Activated T-cell treated with anti-CD3 and anti-CD28 coated beads, Interleukin-2, amount 50 U/mL, for 72 hours (primary cell): ENCODE measurements around the gene PRPF40B. TPM values are rescaled to one million over a fixed set of nuclear protein-coding genes. Genes with fewer than 3 reads are reported as not detected.
"Not testable (repeated sequence)": the region's sequence is repeated elsewhere in the genome, so short reads cannot be mapped to it uniquely, and the experiment has no call there.

Source experiments
- ATAC-seq, 2 donors: fragments of 150-1000 bp; cut with Tn5 transposase; replicated peaks in 1 of 2; 2 replicates each; pipeline ENCODE4 v1.10.0; 2021; ENCODE audit warnings: moderate library complexity in 2 of 2, mild to moderate bottlenecking in 1 of 2
- DNase-seq, 2 donors: peaks; one replicate each; pipeline ENCODE4 v3.0.0; 2021 to 2022; ENCODE audit warnings: mixed read lengths in 1 of 2
- H3K27ac Mint-ChIP-seq: one replicate; pipeline ENCODE4 v1.8.0; 2022; ENCODE audit warnings: mild to moderate bottlenecking, moderate library complexity, mixed read lengths
- H3K27me3 Mint-ChIP-seq: one replicate; pipeline ENCODE4 v1.8.0; 2022; ENCODE audit warnings: low read depth, mixed read lengths
- H3K36me3 Mint-ChIP-seq, 2 donors: one replicate each; pipeline ENCODE4 v1.8.0; 2022; ENCODE audit warnings: mixed read lengths in 2 of 2, mild to moderate bottlenecking in 1 of 2; ENCODE audit not compliant: insufficient read depth in 2 of 2
- H3K4me1 Mint-ChIP-seq: one replicate; pipeline ENCODE4 v1.8.0; 2022; ENCODE audit warnings: low read depth, mixed read lengths
- H3K4me3 Mint-ChIP-seq, 2 donors: one replicate each; pipeline ENCODE4 v1.8.0; 2022; ENCODE audit warnings: mild to moderate bottlenecking in 2 of 2, mixed read lengths in 2 of 2, moderate library complexity in 2 of 2
- H3K9me3 Mint-ChIP-seq, 2 donors: one replicate each; pipeline ENCODE4 v1.8.0; 2022; ENCODE audit warnings: mixed read lengths in 2 of 2
- total RNA-seq, 2 donors: library from RNA; stranded (reverse); gene quantifications; one replicate each; pipeline ENCODE4 v1.2.3, GENCODE V29; 2022

Gene PRPF40B
- total RNA-seq, 2 donors from 2014 or later, result 8.5 to 14.0 TPM

DNA sequence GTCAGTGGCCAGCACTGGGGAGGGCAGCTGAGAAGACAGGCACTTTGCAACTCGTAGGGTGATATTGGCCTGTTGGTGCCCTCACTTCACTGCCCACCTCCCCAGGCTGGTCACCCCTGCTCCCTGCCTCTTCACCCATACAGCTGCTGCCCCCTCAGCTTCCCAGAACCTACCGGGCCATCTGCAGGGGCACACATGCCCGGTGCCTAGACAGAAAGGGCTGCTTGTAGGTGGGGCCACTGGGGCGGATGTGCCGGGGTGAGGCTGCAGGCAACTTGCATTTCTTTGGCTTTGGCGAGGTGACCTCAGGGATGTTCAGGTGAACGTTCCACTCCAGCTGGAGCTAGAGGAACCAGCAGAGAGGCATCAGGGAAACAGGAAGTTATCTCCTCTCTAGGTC is 35.1 kb upstream of the PRPF40B start:
- no peak for DNase-seq
- Mint-ChIP-seq H3K36me3 (peaks cover 2 to 7% of the 10 kb centered on the region in 2 donors), H3K4me3 (no peak overlapping the region), H3K9me3 (no peaks in the 10 kb centered on the region), H3K4me1 (no peaks in the 10 kb centered on the region), H3K27me3 (no peaks in the 10 kb centered on the region), H3K27ac (no peak overlapping the region)
- no peak for ATAC-seq

DNA sequence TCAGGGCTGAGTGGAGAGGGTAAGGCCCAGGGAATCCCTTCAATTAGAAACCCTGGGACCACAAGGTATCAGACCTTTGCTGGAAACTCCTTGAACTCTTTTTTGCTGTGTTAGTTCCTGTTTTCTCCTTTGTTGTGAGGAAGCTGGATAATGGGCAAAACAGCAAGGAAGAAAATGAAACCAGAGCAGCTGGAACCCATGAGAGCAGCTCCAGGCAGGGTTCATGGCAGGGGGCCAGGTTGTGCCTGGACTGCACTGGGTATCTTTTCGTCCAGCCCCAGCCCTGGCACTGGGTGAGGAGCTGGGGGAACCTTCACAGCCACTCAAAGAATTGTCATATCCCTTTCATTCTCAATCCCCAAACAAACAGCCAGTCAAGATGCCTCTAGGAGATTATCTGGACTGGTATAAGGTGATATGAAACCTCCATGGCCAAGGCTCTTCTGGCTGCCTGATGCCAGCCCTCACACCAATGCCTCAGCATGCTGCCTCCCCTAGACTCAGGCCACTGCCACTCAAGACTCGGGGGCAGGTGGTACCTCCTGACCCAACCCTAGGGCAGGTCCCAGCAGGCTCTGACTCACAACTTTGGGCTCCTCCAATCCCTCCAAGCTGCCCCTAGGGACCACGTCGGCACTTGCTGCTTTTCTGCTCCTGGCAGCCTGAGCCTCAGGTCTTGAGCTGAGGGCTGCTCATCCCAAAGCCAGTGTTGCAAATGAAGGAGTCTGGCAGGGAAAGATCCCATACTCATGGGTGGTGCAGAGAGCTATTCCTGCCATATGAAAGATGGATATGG is 34.4 kb upstream of the PRPF40B start:
- Mint-ChIP-seq H3K27me3 (no peaks in the 10 kb centered on the region), H3K4me1 (no peaks in the 10 kb centered on the region), H3K36me3 (peaks cover 2 to 7% of the 10 kb centered on the region in 2 donors), H3K27ac (no peak overlapping the region), H3K4me3 (no peak overlapping the region), H3K9me3 (no peaks in the 10 kb centered on the region)
- ATAC-seq (no peak), DNase-seq (no peak)

DNA sequence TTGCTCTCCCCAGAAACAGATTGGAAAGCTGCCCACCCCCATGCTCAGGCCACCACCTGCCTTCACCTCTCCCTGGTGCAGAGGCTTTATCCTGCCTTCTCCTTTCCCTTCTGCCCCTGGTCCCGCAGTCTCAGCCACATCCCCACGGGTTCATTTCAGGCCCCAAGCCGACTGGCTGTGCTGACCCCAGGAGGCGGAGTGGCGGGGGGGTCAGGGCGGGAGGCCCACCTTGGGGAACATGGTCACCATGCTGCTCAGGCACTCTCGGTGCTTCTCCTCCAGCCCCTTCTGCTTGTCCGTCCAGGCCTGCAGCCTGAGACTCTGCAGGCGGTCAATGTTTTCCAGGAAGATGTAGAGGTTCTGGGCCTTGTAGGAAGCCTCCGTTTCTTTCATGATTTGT is 24.8 kb upstream of the PRPF40B start:
- DNase-seq (no peak), ATAC-seq (no peak)
- Mint-ChIP-seq H3K4me1 (no peaks in the 10 kb centered on the region), H3K27ac (no peak overlapping the region), H3K9me3 (no peaks in the 10 kb centered on the region), H3K27me3 (no peaks in the 10 kb centered on the region), H3K36me3 (no peaks in the 10 kb centered on the region), H3K4me3 (no peak overlapping the region)

DNA sequence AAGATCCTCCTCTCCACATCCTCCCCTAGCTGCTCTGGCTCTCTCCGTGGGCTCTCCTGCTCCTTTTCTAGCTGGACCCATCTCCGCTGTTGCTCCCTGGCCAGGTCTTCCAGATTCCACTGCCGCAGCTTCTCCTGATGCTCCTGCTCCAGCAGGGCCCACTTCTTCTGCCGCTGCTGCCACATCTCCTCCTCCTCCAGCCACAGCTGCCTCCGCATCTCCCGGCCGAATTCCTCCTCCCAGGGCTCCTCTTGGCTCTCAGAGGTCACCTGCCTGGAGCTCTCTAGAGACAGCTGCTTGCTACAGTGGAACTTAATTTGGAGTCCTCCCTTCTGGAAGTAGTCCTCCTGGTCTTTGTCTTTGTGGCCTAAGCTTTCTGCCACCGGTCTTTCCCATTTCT is 23.4 kb upstream of the PRPF40B start:
- Mint-ChIP-seq H3K27me3 (no peaks in the 10 kb centered on the region), H3K4me1 (peaks cover 2% of the 10 kb centered on the region), H3K9me3 (no peaks in the 10 kb centered on the region), H3K36me3 (no peaks in the 10 kb centered on the region), H3K4me3 (no peak overlapping the region), H3K27ac (peak overlapping the region; percentile 25)
- no peak for ATAC-seq
- DNase-seq, result no peak

- DNase-seq (no peak), ATAC-seq (no peak)
- no peak overlapping the region for H3K27ac Mint-ChIP-seq
- no peaks in the 10 kb centered on the region for H3K9me3 Mint-ChIP-seq
- H3K27me3 Mint-ChIP-seq, result no peaks in the 10 kb centered on the region
- no peaks in the 10 kb centered on the region for H3K36me3 Mint-ChIP-seq
- peaks cover 10% of the 10 kb centered on the region for H3K4me1 Mint-ChIP-seq
- H3K4me3 Mint-ChIP-seq, result no peak overlapping the region
These were observed 19.6 kb upstream of the PRPF40B start for GRCh38 chr12:49603721-49604120.

DNA sequence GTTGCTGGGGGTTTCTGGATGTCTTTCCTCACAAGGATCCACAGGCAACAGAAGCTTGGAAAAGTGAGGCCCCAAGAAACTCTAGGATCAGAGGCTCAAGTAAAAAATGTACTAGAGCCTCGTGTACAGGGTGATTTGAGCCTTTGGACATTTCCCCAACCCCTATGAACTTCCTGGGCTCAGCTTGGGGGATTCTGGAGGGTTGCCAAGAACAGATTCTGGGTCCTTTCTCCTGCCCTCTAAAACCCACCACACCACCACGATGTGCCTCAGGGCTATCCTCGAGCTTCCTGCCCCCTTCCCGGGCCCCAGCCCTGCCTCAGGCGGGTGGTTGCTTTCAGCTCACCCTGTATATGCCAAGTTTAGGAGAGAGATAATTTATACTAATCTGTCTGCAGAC is 18.5 kb upstream of the PRPF40B start:
- H3K27ac Mint-ChIP-seq, result no peak overlapping the region
- H3K36me3 Mint-ChIP-seq, result no peaks in the 10 kb centered on the region
- ATAC-seq (no peak), DNase-seq (no peak)
- H3K4me1 Mint-ChIP-seq, result peaks cover 10% of the 10 kb centered on the region
- H3K27me3 Mint-ChIP-seq, result no peaks in the 10 kb centered on the region
- no peak overlapping the region for H3K4me3 Mint-ChIP-seq
- no peaks in the 10 kb centered on the region for H3K9me3 Mint-ChIP-seq

- H3K27ac Mint-ChIP-seq, H3K9me3 Mint-ChIP-seq, H3K27me3 Mint-ChIP-seq, ATAC-seq, DNase-seq, H3K36me3 Mint-ChIP-seq, H3K4me3 Mint-ChIP-seq: not testable (repeated sequence)
- H3K4me1 Mint-ChIP-seq, result peaks cover 10% of the 10 kb centered on the region
These were observed 17.8 kb upstream of the PRPF40B start, which contains the start of gene FAM186B for GRCh38 chr12:49605539-49605938. FAM186B (minus strand) TSS chr12:49605639; CDS start chr12:49605477, 162 bp downstream.

GRCh38 chr12:49609059-49609874 is 14.1 kb upstream of the PRPF40B start:
- H3K27me3 Mint-ChIP-seq, result no peaks in the 10 kb centered on the region
- peaks cover 0 to under 1% of the 10 kb centered on the region in 2 donors for H3K36me3 Mint-ChIP-seq
- H3K9me3 Mint-ChIP-seq, result no peaks in the 10 kb centered on the region
- no peak for DNase-seq
- no peak overlapping the region for H3K4me3 Mint-ChIP-seq
- H3K4me1 Mint-ChIP-seq, result peaks cover 10% of the 10 kb centered on the region
- no peak overlapping the region for H3K27ac Mint-ChIP-seq
- no peak for ATAC-seq

GRCh38 chr12:49609875-49610154 is 13.5 kb upstream of the PRPF40B start:
- Mint-ChIP-seq H3K4me3 (no peak overlapping the region), H3K9me3 (no peaks in the 10 kb centered on the region), H3K36me3 (peaks cover 0 to 2% of the 10 kb centered on the region in 2 donors), H3K27ac (no peak overlapping the region), H3K27me3 (no peaks in the 10 kb centered on the region), H3K4me1 (peaks cover 10% of the 10 kb centered on the region)
- no peak for ATAC-seq
- no peak for DNase-seq

- not testable (repeated sequence) for H3K4me1 Mint-ChIP-seq, H3K27ac Mint-ChIP-seq, H3K4me3 Mint-ChIP-seq
These were observed 12.6 kb upstream of the PRPF40B start for GRCh38 chr12:49610785-49611184.

GRCh38 chr12:49612210-49612609 is 11.2 kb upstream of the PRPF40B start:
- H3K9me3 Mint-ChIP-seq, result no peaks in the 10 kb centered on the region
- H3K27me3 Mint-ChIP-seq, result peaks cover 7% of the 10 kb centered on the region
- no peak for ATAC-seq
- no peak overlapping the region for H3K4me3 Mint-ChIP-seq
- DNase-seq, result no peak
- H3K36me3 Mint-ChIP-seq, result peaks cover 0 to 4% of the 10 kb centered on the region in 2 donors
- H3K4me1 Mint-ChIP-seq, result peaks cover 7% of the 10 kb centered on the region
- no peak overlapping the region for H3K27ac Mint-ChIP-seq

More at GRCh38 chr12:49610785-49611184, 12.6 kb upstream of the PRPF40B start:
- DNase-seq, H3K27me3 Mint-ChIP-seq, ATAC-seq, H3K36me3 Mint-ChIP-seq, H3K9me3 Mint-ChIP-seq: not testable (repeated sequence)

GRCh38 chr12:49615725-49616124 is 7.6 kb upstream of the PRPF40B start:
- Mint-ChIP-seq H3K36me3 (peaks cover 0 to 4% of the 10 kb centered on the region in 2 donors), H3K9me3 (no peaks in the 10 kb centered on the region), H3K27ac (no peak overlapping the region), H3K27me3 (peaks cover 30% of the 10 kb centered on the region), H3K4me1 (peaks cover 9% of the 10 kb centered on the region), H3K4me3 (no peak overlapping the region)
- DNase-seq (no peak), ATAC-seq (no peak)

DNA sequence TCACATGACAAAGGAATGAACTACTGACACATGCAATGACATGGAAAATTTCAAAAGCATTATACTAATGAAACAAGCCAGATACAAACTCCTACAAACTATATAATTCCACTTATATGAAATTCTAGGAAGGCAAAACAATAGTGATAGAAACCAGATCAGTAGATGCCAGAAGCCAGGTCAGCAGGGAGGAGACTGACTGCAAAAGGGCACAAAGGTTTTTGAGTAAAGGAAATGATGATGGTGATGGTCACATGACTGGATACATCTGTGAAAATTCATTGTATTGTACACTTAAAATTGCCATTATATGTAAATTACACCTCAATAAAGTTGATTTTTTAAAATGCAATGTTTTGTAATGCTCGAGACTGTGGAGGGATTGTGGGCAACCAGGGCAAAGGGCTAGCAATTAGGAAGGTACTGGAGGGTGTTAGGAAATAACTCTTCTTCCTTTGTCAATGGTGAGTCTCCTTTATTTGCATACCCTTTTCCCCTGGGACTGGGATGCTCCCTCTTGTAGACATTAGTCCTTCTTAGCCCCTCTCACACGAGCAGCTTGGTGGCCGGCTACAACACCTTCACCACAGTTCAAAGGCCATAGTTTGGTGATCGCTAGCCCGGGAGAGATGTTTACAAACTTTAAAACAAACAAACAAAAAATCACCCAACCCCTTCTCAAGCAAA is 6.7 kb upstream of the PRPF40B start:
- Mint-ChIP-seq H3K4me3 (no peak overlapping the region), H3K9me3 (no peaks in the 10 kb centered on the region), H3K36me3 (peaks cover 0 to 4% of the 10 kb centered on the region in 2 donors), H3K27me3 (peaks cover 38% of the 10 kb centered on the region), H3K4me1 (peaks cover 18% of the 10 kb centered on the region), H3K27ac (no peak overlapping the region)
- no peak for ATAC-seq
- DNase-seq, result no peak
